HG03060 (cell line): ENCODE data around the gene CCR8.
"Not testable (repeated sequence)": the region's sequence is repeated elsewhere in the genome, so short reads cannot be mapped to it uniquely, and the experiment has no call there.

ENCODE experiments used
- ATAC-seq: cut with Tn5 transposase; IDR thresholded peaks from one replicate; pipeline ENCODE4 v1.9.1; 2021; ENCODE audit warnings: low read depth, moderate number of reproducible peaks; ENCODE audit not compliant: unreplicated experiment

CCR8 gene

DNA sequence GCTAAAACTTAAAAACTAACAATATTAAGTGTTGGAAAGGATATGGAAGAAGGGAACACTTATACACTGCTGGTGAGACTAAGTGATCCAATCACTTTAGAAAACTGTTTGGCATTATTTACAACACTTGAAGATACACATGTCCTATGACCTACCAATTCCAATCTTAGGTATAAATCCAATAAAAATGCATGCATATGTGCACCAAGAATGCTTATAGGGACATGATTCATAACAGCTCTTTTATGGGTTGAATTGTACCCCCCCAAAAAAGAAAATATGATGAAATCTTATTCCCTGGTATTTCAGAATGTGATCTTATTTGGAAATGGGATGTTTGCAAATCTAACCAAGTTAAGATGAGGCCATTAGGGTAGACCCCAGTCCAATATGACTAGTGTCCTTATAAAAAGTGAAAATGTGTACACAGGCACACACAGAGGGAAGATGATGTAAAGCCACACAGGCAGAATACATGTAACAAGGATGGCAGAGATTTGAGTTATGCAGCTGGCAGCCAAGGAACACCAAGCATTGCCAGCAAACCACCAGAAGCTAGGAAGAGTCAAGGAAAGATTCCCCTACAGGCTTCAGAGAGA is 15.3 kb downstream of the CCR8 start:
- ATAC-seq: no peak

DNA sequence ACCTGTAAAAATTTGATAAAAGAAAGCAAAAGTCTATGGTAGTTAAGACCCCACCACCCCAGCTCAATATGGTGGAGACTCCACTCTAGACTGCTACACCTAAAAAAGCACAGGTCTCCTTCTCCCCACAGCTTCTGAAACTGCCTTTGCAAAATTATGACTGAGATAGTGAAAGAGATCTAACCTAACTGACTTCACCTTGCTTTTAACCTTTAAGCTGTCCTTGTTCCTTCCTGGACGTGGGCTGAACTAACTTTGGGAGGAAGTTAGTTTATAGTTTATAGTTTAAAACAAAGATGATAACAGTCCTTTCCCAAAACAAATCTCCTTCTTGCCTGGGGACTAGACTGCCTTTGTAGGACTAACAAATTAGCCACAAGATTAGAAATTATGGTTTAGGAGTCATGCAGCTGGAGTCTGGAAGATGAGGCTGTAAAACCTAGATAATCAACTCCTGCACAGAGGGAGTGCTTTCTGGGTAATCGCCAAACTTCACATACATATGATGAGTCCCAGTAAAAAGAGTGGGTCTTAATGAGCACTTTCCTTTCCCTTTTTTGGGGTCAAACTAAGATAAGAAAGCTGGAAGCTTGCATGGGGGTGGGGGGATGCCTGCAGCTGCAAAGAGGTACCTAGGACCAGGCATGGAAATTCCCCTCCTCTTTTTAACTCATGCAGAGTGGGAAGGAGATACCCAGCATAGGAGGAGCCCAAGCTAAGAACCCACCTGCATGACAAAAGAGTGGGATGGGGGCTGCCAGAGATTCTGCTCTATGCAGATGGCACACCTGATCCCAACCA is 17.5 kb downstream of the CCR8 start:
- no peak for ATAC-seq

DNA sequence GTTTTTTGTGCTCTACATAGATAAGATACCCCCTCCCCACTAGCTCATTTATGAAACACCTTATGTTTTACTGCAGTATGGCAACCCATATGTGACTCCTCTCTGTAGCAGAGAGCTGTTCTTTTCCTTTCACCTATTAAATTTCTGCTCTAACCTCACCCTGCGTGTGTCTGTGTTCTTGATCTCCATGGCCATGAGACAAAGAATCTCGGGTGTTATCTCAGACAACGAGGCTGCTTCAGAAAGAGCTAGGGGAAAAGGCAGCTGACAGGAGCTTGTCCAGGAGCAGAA is 18.0 kb downstream of the CCR8 start:
- no peak for ATAC-seq

DNA sequence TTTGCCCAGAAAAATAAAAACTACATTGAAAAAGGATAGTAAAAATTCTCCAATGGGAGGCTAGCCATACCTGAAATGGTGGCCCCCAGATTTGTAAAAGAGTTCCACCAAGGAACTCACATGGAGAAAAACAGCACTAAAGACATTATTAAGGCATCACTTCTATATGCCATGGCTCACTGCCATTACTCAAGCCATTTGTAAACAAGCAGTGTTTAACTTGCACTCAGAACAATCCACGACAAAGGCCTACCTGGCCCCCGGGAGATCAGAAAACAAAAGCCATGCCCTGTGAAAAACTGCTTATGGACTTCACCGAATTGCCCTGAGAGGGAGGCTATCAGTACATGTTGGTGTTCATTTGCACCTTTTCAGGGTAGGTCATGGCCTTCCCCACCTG is 19.6 kb downstream of the CCR8 start:
- ATAC-seq: no peak

DNA sequence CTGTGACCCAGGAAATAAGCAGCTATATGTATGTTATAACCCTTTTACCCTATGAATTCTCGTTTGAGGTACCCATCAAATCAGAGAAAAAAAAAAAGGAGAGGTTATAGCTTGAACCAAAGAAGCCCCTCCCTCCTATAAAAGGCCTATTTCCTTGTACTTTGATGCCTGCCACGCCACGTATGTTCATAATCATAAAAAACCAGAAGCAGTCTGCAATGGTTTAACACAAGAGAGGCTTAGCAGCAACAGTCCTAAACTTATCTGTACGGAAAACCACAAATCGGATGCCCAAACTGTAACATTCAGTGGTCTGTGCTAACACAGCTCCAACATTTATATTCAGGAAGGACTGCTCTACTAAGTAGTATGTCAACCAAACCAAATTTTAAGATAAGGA is 21.2 kb downstream of the CCR8 start:
- no peak for ATAC-seq

DNA sequence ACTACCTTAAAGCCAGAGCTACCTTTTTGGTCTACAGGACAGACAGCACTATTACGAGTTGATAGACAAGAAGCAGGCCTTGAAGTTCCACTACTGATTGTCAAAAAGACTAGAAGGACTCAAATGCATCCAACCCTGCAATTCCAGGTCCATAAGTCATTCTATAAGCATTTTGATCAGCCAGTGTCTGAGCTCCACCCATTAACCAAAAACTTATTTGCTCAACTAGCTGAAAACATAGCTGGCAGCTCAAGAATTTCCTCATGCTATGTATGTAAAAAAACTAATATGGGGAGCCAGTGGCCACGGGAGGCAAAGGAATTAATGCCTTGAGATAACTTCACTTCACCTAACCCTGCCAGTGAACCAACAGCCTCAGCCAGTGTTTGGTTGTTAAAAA is 21.6 kb downstream of the CCR8 start:
- not testable (repeated sequence) for ATAC-seq

DNA sequence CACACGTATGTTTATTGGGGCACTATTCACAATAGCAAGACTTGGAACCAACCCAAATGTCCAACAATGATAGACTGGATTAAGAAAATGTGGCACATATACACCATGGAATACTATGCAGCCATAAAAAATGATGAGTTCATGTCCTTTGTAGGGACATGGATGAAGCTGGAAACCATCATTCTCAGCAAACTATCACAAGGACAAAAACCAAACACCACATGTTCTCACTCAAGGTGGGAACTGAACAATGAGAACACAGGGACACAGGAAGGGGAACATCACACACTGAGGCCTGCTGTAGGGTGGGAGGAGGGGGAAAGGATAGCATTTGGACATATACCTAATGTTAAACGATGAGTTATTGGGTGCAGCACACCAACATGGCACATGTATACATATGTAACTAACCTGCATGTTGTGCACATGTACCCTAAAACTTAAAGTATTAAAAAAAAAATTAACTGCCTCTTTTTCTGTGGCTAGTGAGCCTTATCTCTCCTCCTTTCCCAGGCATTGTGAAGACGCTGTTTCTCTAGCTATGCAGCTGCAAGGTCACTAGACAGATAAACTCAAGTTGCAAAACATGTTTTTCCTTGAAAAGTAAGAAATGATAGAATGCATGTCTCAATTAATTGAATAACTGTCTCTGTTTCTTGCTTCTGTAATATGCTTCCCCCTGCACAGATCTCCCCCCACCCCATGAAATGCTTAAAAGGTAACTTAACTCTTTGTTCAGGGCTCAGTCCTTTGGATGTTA is 23.8 kb downstream of the CCR8 start:
- ATAC-seq: not testable (repeated sequence)

DNA sequence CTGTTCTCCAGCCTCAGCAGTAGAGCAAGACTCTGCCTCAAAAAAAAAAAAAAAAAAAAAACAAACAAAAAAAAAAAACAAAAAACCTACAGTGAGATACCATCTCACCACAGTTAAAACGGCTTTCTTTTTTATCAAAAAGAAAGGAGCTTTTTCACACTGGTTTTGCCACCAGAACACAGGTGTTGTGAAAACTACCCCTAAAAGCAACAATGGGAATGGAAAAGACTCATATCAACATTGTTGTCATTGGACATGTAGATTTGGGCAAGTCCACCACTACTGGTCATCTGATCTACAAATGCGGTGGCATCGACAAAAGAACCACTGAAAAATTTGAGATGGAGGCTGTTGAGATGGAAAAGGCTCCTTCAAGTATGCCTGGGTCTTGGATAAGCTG is 28.8 kb downstream of the CCR8 start:
- no peak for ATAC-seq

DNA sequence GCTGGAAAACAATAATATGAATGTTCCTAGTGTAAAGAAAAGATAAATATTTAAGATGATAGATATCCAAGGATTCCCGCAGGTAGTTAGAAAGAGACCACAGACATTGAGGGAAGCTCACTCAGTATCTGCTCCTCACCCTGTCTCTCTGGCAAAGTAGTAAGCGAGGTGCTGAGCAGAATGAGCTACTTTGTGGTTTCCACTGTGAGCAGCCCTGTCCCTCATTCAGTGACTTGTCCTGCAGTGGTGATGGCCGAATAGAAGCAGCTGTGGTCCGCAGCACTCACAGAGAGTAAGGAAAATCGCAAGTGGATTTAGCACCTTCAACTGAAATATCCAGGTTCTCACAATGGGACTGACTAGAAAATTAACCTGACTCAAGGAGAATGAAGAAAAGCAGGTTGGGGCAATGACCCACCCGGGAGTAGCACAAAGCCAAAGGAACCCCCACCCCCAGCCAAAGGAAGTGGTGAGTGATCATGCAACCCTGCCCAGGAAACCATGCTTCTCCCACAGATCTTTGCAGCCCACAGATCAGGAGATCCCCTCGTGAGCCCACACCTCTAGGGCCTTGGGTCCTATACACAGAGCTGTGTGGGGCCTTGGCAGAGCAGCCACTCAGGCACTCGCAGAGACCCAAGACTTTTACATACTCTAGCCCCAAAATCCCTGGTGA is 31.9 kb downstream of the CCR8 start:
- no peak for ATAC-seq

DNA sequence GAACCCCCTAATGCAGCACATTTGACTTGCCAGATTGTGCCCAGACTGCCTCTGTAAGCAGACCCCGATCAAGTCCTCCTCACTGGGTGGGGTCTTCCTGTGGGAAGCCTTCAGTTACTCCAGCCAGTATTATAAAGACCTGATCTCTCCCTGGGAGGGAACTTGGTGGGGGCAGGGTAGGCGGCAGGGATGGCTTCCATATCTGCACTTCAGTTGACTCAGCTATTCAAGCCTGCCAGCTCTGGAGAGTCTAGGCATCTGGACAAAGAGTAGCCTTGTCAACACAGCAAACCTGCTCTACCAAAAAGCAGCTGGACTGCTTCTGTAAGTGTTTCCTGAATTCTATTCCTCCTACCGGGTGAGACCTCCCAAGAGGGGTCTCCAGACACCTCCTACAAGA is 32.7 kb downstream of the CCR8 start:
- ATAC-seq: no peak

DNA sequence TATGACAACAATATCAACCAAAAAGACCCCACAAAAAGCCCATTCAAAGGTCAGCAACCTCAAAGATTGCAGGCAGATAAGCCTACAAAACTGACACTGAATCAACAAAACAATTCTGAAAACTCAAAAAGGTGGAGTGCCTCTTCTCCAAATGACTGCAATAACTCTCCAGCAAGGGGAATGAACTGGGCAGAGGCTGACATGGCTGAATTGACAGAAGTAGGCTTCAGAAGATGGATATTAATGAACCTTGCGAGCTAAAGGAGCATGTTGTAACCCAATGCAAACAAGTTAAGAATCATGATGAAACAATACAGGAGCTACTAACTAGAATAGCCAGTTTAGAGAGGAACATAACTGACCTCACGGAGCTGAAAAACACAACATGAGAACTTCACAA is 33.3 kb downstream of the CCR8 start:
- ATAC-seq: no peak

DNA sequence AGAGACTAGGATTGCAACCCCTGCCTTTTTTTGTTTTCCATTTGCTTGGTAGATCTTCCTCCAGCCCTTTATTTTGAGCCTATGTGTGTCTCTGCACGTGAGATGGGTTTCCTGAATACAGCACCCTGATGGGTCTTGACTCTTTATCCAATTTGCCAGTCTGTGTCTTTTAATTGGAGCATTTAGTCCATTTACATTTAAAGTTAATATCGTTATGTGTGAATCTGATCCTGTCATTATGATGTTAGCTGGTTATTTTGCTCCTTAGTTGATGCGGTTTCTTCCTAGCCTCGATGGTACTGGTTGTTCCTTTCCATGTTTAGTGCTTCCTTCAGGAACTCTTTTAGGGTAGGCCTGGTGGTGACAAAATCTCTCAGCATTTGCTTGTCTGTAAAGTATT is 40.9 kb downstream of the CCR8 start:
- not testable (repeated sequence) for ATAC-seq

DNA sequence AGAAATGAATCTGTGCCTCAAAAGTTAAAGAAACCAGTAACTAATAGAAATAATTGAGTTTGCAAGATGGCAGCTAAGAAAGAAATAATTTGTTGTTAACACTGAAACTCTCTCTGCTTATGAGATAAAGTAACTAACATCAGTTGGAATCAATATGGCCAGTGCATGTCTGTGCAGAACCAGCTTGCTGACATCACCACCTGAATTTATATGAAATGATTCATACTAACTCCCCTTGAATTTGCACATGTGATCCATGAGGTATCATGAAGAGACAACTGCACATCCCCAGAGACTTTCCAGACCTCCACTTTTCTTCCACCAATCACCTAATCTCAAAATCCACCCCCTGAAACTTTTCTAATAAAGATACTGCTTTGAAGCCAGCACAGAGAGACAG is 43.3 kb downstream of the CCR8 start:
- ATAC-seq: no peak

DNA sequence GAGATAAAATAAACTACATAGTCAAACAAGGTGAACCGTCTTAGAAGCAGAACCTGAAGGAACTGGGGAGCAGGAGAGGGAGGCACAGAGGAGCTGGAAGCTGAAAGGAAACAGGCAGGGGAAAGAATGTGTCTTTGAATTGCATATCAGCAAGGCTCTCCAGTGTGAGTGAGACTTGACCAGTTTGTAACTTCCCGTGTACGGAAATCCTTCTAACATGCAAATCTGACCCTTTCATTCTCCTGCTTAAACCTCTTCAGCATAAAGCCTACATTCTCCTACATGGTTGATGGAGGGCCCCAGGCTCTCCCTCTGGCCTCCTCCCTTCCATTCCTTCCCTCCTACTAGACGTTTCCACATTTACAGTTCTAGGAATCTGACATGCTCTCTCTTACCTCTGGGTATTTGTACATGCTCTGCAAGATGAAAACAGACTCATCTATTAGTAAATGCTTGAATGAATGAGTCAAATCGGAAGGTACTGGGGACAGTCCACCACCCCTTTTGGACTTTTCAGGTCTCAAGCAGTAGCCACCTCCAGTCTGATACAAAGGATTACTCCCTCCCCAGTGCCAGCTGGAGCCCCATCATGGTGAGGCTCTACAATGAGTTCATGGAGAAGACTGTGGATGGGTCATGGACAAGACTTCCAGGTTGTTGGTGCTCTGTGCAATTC is 47.6 kb downstream of the CCR8 start:
- no peak for ATAC-seq

DNA sequence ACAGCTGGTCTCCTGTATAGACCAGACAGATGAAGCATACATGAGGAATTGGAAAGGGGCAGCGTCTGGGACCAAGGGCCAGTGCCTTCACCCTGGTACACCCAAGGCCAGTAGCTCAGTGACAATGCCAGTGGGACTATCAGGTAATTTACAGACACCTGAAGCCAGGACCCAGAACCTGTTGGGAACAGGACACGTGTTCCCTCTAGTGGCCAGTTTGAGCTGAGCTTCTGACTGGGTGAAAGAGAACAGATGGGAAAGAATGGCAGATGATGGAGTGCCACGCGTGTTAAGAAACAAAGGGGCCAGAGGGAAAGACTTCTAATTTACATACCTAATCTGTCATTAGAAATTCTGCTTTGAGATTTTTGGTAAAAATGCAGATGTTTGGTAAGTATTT is 48.6 kb downstream of the CCR8 start:
- ATAC-seq: no peak

DNA sequence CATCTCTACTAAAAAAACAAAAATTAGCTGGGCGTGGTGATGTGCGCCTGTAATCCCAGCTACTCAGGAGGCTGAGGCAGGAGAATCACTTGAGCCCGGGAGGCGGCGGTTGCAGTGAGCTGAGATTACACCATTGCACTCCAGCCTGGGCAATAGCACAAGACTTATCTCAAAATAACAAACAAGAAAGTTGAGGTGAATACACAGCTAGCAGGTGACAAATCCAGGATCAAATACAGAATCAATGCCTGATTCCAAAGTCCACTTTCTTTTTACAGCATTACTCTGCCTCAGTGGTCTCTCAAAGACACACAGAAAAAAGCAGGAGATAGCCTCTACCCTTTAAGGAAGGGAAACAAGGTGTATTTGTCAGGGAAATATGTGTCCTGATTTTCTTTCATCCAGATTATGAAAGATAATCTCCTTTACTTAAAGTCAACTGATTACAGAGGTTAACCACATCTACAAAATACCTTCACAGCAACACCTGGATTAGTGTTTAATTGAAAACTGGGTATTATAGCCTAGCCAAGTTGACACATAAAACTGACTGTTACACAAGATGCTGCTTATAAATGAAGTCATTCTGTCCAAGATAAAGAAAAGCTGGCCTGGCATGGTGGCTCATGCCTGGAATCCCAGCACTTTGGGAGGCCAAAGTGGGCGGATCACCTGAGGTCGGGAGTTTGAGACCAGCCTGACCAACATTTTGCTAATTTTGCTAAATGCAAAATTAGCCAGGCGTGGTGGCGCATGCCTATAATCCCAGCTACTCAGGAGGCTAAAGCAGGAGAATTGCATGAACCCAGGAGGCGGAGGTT is 49.7 kb downstream of the CCR8 start:
- no peak for ATAC-seq

DNA sequence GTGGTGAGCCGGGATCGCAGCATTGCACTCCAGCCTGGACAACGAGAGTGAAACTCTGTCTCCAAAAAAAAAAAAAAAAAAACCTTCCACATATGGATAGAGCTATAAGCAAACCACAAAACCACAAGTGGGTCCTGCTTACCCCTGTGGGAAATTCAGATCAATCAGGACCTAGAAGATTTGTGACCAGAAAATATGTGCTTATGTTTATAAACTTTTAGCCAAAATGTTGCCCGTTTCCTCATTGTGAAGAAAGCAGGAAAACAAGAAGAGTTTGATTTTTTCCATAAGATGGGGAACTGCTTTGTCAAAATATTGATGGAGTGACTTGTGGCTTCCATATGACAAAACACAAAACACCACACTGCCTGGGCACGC is 50.3 kb downstream of the CCR8 start:
- no peak for ATAC-seq

DNA sequence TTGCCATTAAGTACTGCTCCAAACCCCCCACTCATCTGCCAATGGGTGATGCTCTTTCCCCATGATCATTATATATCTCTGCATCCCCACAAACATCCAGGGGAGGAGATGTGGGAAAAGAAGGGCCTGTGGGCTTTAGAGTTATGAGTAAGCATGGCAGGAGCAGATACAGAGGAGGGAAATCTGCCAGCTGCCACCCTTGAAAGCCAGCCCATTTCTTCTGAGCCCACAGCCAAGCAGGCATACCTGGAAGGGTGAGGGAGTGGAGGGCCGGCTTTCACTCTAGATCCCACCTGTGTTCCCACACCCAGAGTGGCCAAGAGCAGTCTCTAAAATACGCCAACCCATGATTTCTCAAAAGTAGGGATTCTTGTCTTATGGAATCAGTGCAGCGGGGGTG is 51.9 kb downstream of the CCR8 start:
- no peak for ATAC-seq
